Measurements from ENCODE around the gene MOSPD3.

MOSPD3 gene

DNA sequence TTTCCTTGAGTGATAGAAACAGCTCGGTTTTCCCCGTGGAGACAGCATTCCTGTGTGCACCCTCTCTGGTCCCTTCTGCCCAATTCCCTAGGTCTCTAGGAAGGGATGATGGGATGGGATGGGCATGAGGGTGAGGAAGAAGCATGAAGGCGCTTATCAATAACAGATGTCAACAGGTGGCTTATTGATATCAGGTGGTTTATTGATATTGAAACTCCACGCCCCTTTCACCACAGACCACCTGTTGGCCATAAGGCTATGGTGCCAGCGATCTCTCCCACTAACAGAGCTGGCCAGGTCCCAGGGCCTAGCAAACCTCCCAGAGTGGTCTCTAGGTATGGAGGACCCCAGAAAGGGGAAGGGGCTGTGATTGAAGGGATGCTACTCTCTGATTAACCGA is 7.9 kb downstream of the MOSPD3 start:
- no peak for ATAC-seq
- no peaks in the 10 kb centered on the region for H3K4me1 Mint-ChIP-seq

GRCh38 chr7:100620804-100621203 is 8.5 kb downstream of the MOSPD3 start:
- Mint-ChIP-seq H3K4me3 (no peak overlapping the region), H3K27ac (no peak overlapping the region), H3K9me3 (no peaks in the 10 kb centered on the region), H3K27me3 (no peaks in the 10 kb centered on the region), H3K36me3 (ENCODE audit: low read depth) (no peaks in the 10 kb centered on the region), H3K4me1 (peaks cover 2% of the 10 kb centered on the region)
- ATAC-seq: no peak
- DNase-seq: no peak

More for the DNA sequence above, 7.9 kb downstream of the MOSPD3 start:
- H3K36me3 Mint-ChIP-seq (ENCODE audit: low read depth): no peaks in the 10 kb centered on the region
- no peak for DNase-seq
- H3K27me3 Mint-ChIP-seq: no peaks in the 10 kb centered on the region
- H3K4me3 Mint-ChIP-seq: no peak overlapping the region
- H3K27ac Mint-ChIP-seq: no peak overlapping the region
- no peaks in the 10 kb centered on the region for H3K9me3 Mint-ChIP-seq

DNA sequence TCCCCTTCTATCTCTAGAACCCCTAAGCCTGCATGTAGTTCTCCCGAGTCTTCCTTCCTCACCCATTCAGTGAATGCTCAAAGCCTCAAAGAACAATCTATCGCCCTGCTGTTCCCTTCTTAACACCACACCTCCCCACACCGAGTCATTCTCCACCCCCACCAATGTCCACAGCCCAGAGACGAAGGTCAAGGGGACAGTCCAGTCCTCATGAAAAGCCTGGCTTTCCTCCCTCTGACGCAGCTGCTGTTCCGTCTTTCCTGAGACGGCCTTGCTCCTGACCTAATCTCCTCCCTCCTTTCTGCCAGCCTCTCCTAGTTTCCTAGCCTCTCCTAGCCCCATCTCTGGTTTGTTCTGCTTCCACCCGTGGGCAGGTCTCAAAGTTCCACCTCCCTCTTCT is 9.2 kb downstream of the MOSPD3 start:
- H3K4me1 Mint-ChIP-seq: peaks cover 8% of the 10 kb centered on the region
- H3K27me3 Mint-ChIP-seq: no peaks in the 10 kb centered on the region
- H3K9me3 Mint-ChIP-seq: no peaks in the 10 kb centered on the region
- peak overlapping the region; percentile 46 for H3K27ac Mint-ChIP-seq
- DNase-seq (no peak), ATAC-seq (no peak)
- H3K36me3 Mint-ChIP-seq (ENCODE audit: low read depth): no peaks in the 10 kb centered on the region
- no peak overlapping the region for H3K4me3 Mint-ChIP-seq

GRCh38 chr7:100623951-100624824 is 11.8 kb downstream of the MOSPD3 start:
- Mint-ChIP-seq H3K4me3 (no peak overlapping the region), H3K4me1 (peaks cover 15% of the 10 kb centered on the region), H3K27ac (no peak overlapping the region), H3K36me3 (ENCODE audit: low read depth) (no peaks in the 10 kb centered on the region), H3K9me3 (no peaks in the 10 kb centered on the region), H3K27me3 (no peaks in the 10 kb centered on the region)
- ATAC-seq (no peak), DNase-seq (no peak)

DNA sequence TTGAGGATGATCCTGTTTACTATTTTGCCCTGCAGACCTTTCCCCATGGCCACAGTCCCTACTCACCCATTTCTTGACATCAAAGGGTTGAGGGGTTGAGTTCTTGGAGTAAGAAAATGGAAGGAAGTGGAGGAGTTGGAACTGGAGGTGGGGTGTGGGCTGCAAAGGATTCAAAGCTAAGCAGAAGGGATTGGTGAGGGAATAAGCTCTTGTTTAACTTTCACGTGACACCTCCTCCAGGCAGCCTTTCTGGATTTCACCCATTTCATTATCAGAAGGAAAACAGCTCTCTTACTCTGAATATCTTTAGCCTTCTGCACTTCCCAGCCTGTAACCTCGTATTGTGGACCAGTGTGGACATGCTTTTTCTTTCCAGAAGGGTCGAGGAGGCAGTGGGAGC is 13.7 kb downstream of the MOSPD3 start:
- Mint-ChIP-seq H3K36me3 (ENCODE audit: low read depth) (peaks cover 3% of the 10 kb centered on the region), H3K4me1 (peaks cover 15% of the 10 kb centered on the region), H3K9me3 (no peaks in the 10 kb centered on the region), H3K27ac (no peak overlapping the region), H3K4me3 (peak overlapping the region; percentile 79), H3K27me3 (no peaks in the 10 kb centered on the region)
- ATAC-seq: no peak
- no peak for DNase-seq

DNA sequence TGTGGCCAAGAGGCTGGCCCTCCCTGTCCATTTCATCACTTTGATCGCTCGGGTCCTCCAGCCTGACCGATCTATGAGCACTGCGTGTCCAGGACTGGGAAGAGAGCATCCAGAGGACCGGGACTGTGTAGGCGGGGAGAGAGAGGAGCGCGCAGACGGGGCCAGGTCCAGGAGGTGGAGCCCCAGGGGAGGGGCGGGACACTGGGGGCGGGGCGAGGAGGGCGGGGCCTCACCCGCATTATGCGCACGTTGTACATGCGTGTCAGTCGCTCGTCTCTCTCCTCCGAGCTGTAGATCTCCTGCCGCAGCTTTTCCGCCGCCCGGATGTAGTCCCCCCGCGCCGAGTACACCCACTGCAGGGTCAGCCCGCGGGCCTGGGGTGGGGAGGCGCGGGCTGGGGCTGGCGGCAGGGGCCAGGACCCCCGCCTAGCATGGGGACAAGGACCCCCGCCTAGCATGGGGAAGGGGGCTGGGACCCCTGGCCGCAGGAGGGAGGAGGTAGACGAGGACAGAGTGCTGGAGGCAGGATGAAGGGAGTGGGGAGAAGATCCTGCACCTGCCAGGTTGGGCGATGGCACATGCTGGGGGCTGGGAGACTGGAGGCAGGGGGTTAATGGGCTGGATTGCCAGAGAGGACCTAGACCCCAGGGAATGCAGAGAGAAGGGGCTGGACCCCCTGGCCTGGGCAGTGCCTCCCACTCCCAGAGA is 14.3 kb downstream of the MOSPD3 start:
- peak overlapping the region; percentile 81 for H3K27ac Mint-ChIP-seq
- peak; percentile 96 for ATAC-seq
- H3K36me3 Mint-ChIP-seq (ENCODE audit: low read depth): peaks cover 3% of the 10 kb centered on the region
- peak; percentile 88 for DNase-seq
- no peaks in the 10 kb centered on the region for H3K27me3 Mint-ChIP-seq
- peak overlapping the region; percentile 79 for H3K4me3 Mint-ChIP-seq
- H3K4me1 Mint-ChIP-seq: peaks cover 15% of the 10 kb centered on the region
- no peaks in the 10 kb centered on the region for H3K9me3 Mint-ChIP-seq

DNA sequence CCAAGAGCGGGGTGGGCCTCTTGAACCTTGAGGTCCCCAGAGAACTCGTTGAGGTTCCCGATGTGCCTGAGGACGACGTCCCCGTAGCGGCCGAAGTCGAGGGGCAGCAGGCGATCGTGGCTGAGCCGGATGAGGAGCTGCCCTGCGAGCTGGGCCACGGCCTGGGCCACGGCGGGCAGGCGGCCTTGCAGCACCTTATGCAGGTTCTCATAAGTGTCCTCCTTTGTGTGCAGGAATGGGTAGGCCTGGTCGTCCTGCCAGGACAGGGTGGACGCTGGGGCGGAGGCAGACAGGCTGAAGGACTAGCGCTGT is 14.9 kb downstream of the MOSPD3 start:
- Mint-ChIP-seq H3K36me3 (ENCODE audit: low read depth) (peaks cover 3% of the 10 kb centered on the region), H3K4me1 (peaks cover 17% of the 10 kb centered on the region), H3K9me3 (no peaks in the 10 kb centered on the region), H3K27ac (peak overlapping the region; percentile 81), H3K4me3 (peak overlapping the region; percentile 79), H3K27me3 (peaks cover under 1% of the 10 kb centered on the region)
- ATAC-seq (no peak), DNase-seq (no peak)

DNA sequence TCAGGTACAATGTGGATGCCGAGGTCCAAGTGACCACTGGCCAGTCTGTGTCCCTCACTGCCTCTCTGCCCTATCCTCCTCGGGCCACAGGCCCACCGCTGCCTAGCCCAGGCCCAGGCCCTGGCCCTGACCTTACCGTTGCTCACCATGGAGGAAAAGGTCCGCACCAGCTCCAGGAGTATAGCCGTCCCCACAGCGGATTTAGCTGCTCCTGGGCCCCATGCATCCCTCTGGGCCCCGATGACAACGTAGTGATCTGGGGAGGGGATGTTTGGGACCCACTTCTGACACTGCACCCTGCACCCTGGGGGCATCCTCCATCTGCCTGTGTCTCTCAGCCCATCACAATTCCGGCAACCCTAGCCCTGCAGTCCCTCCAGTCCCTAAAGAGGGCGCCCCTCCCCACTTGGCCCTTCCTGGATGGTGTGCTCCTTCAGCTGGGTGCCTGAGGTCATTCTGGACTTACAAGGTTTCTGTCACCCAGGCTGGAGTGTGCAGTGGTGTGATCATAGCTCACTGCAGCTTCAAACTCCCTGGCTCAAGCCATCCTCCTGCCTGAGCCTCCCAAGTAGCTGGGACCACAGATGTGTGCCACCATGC is 16.9 kb downstream of the MOSPD3 start:
- H3K36me3 Mint-ChIP-seq (ENCODE audit: low read depth): peaks cover 4% of the 10 kb centered on the region
- peaks cover 2% of the 10 kb centered on the region for H3K27me3 Mint-ChIP-seq
- no peak overlapping the region for H3K27ac Mint-ChIP-seq
- peaks cover 32% of the 10 kb centered on the region for H3K4me1 Mint-ChIP-seq
- ATAC-seq: no peak
- no peaks in the 10 kb centered on the region for H3K9me3 Mint-ChIP-seq
- peak; percentile 45 for DNase-seq
- no peak overlapping the region for H3K4me3 Mint-ChIP-seq

- H3K4me3 Mint-ChIP-seq: no peak overlapping the region
- DNase-seq (no peak), ATAC-seq (no peak)
- peaks cover 4% of the 10 kb centered on the region for H3K36me3 Mint-ChIP-seq (ENCODE audit: low read depth)
- peaks cover 33% of the 10 kb centered on the region for H3K4me1 Mint-ChIP-seq
- no peaks in the 10 kb centered on the region for H3K9me3 Mint-ChIP-seq
- peaks cover 2% of the 10 kb centered on the region for H3K27me3 Mint-ChIP-seq
- H3K27ac Mint-ChIP-seq: no peak overlapping the region
These were observed 17.7 kb downstream of the MOSPD3 start for GRCh38 chr7:100630066-100630465.

DNA sequence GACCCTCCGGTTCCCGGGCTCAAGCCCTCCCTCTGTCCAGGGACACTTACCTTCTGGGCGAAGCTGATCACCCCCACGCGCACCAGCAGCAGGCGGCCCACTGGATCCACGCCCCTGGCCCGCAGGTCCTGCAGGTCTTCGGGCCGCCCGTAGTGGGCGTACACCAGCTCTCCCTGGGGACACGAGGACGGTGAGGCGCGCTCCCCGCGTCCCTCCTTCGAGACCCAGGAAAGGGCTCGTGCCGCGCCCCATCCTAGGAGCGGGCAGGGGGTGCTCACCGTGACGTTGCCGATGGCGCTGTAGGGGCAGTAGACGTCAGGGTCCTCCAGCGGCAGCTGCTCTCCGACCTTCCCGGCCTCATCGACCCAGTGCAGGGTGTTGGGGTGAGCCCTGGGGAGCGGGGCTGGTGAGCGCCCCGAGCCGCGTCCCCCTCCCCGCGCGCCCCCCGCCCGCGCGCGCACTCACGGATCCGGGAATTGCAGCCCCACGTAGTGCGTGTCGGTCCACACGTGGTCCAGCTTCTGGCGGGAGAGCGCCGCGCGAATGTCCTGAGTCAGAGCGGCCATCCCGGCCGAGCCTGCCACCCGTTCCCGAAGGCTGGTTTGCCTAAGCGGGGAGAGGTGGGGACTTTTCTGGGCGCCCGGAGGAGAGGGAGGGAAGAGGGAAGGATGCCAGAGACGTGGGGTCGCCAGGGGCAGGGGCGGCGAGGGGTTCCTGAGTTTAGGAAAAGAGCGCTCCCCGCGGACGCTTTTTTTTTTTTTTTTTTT is 20.8 kb downstream of the MOSPD3 start:
- peak; percentile 71 for ATAC-seq
- peak overlapping the region; percentile 82 for H3K4me3 Mint-ChIP-seq
- H3K27ac Mint-ChIP-seq: peak overlapping the region; percentile 91
- H3K27me3 Mint-ChIP-seq: peaks cover 2% of the 10 kb centered on the region
- H3K9me3 Mint-ChIP-seq: no peaks in the 10 kb centered on the region
- H3K4me1 Mint-ChIP-seq: peaks cover 21% of the 10 kb centered on the region
- peak; percentile 69 for DNase-seq
- peaks cover 4% of the 10 kb centered on the region for H3K36me3 Mint-ChIP-seq (ENCODE audit: low read depth)

- H3K27me3 Mint-ChIP-seq: peaks cover under 1% of the 10 kb centered on the region
- ATAC-seq (no peak), DNase-seq (no peak)
- no peaks in the 10 kb centered on the region for H3K36me3 Mint-ChIP-seq (ENCODE audit: low read depth)
- no peak overlapping the region for H3K4me3 Mint-ChIP-seq
- H3K27ac Mint-ChIP-seq: no peak overlapping the region
- H3K9me3 Mint-ChIP-seq: no peaks in the 10 kb centered on the region
- no peaks in the 10 kb centered on the region for H3K4me1 Mint-ChIP-seq
These were observed 27.7 kb downstream of the MOSPD3 start for GRCh38 chr7:100639995-100640516.

- no peaks in the 10 kb centered on the region for H3K36me3 Mint-ChIP-seq (ENCODE audit: low read depth)
- no peak for ATAC-seq
- no peak overlapping the region for H3K27ac Mint-ChIP-seq
- H3K4me3 Mint-ChIP-seq: no peak overlapping the region
- no peaks in the 10 kb centered on the region for H3K4me1 Mint-ChIP-seq
- no peak for DNase-seq
- peaks cover 5% of the 10 kb centered on the region for H3K27me3 Mint-ChIP-seq
- H3K9me3 Mint-ChIP-seq: no peaks in the 10 kb centered on the region
These were observed 28.4 kb downstream of the MOSPD3 start for GRCh38 chr7:100640517-100641440.

DNA sequence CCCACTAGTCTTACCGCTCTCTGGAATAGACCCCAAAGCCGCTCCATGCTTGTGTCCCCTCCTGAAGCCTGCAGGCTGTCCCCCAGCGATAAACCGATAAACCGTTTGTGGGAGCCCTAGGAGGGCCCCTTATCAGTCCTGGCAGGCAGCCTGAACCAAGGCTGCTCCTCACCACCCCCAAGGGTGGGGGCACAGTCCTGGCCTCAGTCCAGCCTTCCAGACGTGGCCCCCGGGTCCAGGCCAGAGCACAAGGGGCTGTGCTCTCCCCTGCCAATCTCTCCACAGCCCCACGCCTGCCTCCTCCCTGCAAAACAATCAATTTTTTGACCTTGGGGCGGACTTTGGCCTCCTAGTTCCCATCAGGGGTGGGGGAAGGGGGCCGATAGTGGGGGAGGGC is 29.1 kb downstream of the MOSPD3 start, which contains the start of gene TFR2:
Gene TFR2, minus strand, starts transcription at position 90 of the 397 bp plus-strand sequence. Its CDS starts 43 bp downstream, at position 47.
- no peaks in the 10 kb centered on the region for H3K36me3 Mint-ChIP-seq (ENCODE audit: low read depth)
- DNase-seq (no peak), ATAC-seq (no peak)
- H3K9me3 Mint-ChIP-seq: no peaks in the 10 kb centered on the region
- no peak within 1 kb of the TSS for H3K4me3 Mint-ChIP-seq
- H3K27ac Mint-ChIP-seq: no peak within 1 kb of the TSS
- H3K27me3 Mint-ChIP-seq: peaks cover 5% of the 10 kb centered on the region
- no peaks in the 10 kb centered on the region for H3K4me1 Mint-ChIP-seq

Measured in activated naive CD8-positive, alpha-beta T cell treated with anti-CD3 and anti-CD28 coated beads, Interleukin-2, amount 50 U/mL, for 24 hours (primary cell).